GM19468 (cell line): ENCODE measurements around the gene PHF21A.
"Not testable (repeated sequence)": the region's sequence is repeated elsewhere in the genome, so short reads cannot be mapped to it uniquely, and the experiment has no call there.

Experiments
- ATAC-seq: cut with Tn5 transposase; IDR thresholded peaks from one replicate; pipeline ENCODE4 v1.9.1; 2021; ENCODE audit warnings: mild to moderate bottlenecking, moderate library complexity, moderate number of reproducible peaks; ENCODE audit not compliant: unreplicated experiment; ENCODE audit errors: extremely low read depth

The PHF21A gene

GRCh38 chr11:45994371-45995341, 126.6 kb downstream of the PHF21A start:
- ATAC-seq = no peak

DNA sequence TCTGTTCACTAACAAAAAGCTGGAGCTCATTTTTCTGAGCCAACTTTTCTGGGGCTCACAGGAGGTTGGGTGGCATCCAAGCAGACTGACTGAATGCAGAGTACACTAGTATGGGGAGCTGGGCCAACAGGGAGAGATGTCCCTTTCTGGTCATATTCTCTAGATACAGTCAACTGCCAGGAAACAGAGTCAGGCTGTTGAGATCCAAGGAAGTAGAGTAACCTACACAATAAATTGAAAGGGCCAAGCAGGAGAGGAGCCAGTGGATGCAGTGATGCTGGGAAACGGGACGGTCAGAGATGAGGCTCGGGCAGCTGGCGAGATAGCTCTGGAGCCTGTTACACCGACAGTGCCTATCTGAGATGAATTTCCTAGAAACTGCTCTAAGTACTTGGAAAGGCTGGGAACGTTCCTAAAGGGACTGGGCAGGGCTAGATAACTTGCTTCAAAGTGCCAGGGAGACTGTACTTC, 127.7 kb downstream of the PHF21A start:
- no peak for ATAC-seq

GRCh38 chr11:45988921-45989320, 132.3 kb downstream of the PHF21A start:
- ATAC-seq = no peak

GRCh38 chr11:45985212-45985611, 136.0 kb downstream of the PHF21A start:
- no peak for ATAC-seq

DNA sequence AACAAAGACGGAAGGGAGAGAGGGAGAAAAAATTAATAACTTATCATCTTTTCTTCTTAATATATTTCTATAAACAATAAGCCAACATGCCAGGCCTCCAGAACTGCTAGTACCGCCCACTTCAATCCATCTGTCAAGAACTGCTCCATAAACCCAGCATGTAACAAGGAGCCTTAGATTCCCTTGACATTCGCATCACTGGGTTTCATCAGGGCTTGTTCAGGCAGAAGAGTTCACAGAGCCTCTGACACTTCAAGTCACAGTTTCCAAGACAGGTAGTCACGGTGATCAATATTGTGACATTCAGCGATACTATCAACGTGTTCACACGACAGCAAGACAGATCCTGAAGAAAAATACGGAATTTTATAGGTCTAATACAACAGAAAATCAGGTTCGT, 137.1 kb downstream of the PHF21A start:
- ATAC-seq = no peak

DNA sequence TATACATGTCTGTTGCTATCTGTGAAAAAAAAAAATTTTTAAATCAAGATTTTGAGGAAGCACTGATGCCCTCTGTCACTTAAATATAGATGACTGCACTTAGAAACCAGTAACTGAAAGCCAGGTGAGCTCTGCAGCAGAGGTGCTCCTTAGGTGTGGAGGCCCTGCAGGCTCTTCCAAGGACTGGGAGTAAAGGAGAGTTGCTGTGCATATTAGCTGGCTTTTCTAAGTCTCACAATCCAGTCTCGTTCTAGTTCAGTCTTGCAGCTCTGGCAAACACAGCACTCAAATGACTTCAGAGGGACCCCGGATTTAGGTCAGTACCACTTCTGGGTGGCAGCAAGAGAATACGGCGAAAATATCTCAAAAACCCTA, 137.8 kb downstream of the PHF21A start:
- no peak for ATAC-seq

DNA sequence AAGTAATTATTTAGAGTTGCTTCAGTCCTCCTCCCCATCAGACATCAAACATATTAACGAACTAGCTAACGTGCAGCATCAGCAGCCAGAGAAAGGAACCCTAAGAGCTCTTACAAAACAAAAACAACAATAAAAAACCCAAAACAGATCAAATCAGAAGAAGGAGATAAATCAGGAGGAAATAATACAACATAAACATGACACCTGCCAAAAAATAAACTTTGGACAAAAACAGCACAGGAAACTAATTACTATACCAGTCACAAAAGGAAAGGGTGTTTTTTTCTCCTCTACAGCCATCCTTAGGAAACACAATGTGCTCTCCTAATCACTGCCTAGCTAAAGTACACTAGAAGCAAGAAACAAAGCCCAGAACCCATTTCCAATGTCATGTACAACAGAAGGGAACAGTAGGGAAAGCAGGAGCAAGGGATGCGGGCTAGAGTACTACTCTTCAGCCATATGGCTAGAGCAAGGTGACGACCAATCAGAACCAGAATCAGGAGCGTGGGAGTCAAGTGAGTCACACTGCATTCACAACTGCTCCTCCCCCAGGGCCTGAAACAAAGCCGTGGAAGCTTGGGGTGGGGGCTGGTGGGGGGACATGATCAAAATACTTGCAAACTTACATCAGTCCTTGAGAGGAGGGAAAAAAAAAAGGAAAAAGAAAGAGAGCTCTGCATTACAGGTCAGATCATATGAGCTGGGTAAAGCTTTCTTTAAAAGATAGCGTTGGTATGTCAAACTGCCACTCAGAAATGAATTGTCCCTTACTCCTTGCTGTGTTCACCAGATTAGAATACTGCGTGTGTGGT, 138.4 kb downstream of the PHF21A start:
- no peak for ATAC-seq

GRCh38 chr11:45981826-45982225, 139.4 kb downstream of the PHF21A start:
- not testable (repeated sequence) for ATAC-seq

- no peak for ATAC-seq
These were observed 146.4 kb downstream of the PHF21A start for GRCh38 chr11:45974806-45975205.

DNA sequence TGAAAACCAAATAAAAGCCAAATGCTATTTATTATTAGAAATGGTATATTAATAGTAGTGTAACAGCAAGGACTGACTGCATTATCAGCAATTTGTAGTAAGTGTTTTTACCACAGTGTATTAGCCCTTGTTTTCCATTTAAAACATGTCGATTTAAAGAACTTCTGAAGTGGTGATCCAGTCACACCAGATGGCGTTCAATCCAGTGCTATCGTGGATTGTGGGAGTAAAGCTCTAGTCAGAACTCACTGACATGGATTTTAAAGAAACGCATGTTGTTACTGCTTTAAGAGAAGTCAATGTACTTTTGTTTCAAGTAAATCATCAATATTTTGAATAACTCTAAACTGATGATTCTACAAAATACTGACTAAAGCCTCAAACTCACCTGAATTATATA, 147.7 kb downstream of the PHF21A start:
- no peak for ATAC-seq

GRCh38 chr11:45968901-45969300, 152.4 kb downstream of the PHF21A start:
- ATAC-seq = no peak

DNA sequence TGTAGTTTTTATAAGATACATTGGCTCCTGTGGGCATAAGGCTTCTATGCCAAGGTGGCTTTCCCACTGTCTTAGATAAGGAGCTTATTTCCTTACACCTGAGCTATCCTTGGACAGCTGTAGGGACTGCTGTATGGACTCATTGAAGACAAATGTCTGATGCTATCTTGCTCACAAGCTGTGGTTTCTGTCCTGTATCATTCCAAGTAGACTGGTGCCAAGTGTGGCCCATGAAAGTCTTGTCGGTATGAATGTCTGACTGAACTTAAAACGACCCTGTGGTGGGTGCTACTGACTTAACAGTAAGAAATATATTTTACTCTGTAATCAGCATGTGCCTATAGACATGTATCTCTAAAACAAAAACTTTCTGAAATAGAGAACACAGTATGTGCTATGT, 153.7 kb downstream of the PHF21A start:
- ATAC-seq = no peak

- ATAC-seq = no peak
These were observed 156.3 kb downstream of the PHF21A start for GRCh38 chr11:45964911-45965389.

GRCh38 chr11:45961751-45962240, 159.5 kb downstream of the PHF21A start:
- no peak for ATAC-seq

GRCh38 chr11:45960387-45961095, 160.7 kb downstream of the PHF21A start:
- ATAC-seq = no peak

GRCh38 chr11:45959851-45960250, 161.4 kb downstream of the PHF21A start:
- no peak for ATAC-seq

GRCh38 chr11:45949992-45950407, 171.3 kb downstream of the PHF21A start:
- ATAC-seq = no peak

- ATAC-seq = no peak
These were observed 172.9 kb downstream of the PHF21A start for GRCh38 chr11:45948356-45948755.

GRCh38 chr11:45947885-45948284, 173.4 kb downstream of the PHF21A start:
- no peak for ATAC-seq

- ATAC-seq = no peak
These were observed 175.8 kb downstream of the PHF21A start for GRCh38 chr11:45945397-45945999.
